Measurements from ENCODE around the gene TNNI2.

The TNNI2 gene

DNA sequence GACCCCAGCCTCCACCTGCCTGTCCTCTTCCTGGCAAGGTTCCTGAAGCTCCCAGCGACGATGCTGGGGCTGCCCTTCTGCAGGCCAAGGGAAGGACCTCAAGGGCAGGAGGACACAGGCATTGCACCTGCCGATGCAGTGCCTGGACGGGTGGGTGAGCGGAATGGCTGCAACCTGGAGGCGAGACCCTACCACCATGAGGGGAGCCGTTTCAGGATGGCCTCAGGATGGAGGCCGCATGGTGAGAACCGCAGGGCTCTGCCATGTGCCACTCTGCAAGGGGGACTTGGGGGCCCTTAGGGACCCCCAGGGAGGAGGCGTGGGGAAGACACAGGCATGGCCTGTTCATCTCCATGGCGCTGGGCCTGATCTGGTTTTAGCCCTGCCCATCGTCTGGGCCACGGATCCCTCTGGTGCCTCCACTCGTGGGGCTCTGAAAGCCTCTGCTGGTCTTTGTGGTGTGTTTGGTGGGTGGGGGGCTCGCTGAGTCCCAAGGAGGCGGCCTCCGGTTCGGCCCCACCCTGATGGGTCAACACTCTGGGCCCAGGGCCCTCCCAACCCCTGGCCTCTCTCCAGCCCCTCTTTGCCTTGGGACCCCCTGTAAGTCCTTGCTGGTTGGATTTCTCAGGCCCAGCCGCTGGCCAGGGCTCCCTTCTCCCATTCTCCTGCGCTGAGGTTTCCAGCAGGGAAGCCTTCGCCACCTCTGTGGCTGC, 12.8 kb downstream of the TNNI2 start:
- peak overlapping the region in 1 of 2 donors; percentile 7 for H3K27ac ChIP-seq
- DNase-seq (ENCODE audit: low spot score), result no peak
- no peak overlapping the region for H3K4me3 ChIP-seq
- TF ChIP-seq, protein P1, sequence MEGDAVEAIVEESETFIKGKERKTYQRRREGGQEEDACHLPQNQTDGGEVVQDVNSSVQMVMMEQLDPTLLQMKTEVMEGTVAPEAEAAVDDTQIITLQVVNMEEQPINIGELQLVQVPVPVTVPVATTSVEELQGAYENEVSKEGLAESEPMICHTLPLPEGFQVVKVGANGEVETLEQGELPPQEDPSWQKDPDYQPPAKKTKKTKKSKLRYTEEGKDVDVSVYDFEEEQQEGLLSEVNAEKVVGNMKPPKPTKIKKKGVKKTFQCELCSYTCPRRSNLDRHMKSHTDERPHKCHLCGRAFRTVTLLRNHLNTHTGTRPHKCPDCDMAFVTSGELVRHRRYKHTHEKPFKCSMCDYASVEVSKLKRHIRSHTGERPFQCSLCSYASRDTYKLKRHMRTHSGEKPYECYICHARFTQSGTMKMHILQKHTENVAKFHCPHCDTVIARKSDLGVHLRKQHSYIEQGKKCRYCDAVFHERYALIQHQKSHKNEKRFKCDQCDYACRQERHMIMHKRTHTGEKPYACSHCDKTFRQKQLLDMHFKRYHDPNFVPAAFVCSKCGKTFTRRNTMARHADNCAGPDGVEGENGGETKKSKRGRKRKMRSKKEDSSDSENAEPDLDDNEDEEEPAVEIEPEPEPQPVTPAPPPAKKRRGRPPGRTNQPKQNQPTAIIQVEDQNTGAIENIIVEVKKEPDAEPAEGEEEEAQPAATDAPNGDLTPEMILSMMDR (IDR thresholded peaks at IDR 0.05), result no peak

DNA sequence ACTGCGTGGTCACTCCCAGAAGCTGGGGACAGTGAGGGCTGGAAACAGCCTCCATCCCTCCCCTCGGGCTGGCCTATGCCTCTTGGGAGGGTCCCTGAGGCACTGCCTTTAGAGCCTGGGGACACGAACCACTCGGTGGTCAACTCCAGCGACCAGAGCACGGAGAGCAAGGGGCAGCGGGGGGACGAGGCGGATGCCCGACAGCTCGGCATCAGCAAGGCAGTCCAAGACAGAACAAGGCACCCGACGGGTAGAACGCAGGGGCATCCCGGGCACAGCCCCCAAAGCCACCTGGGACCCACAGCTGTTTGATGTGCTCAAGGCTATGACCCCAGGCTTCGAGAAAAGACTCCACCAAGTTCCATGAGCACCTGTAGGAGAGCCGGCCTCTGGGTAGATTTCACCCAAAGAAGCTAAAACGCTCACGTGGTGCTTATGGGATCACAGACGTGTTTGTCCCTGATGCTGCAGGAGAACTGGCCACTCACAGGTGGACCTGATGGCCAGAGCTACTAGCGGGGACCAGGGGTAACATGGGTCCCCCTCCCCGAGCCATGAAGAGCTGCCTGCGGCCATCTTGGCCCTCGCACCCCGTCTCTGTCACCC, 13.6 kb downstream of the TNNI2 start:
- TF ChIP-seq, protein P1 (IDR thresholded peaks at IDR 0.05), result no peak
- no peak overlapping the region for H3K27ac ChIP-seq
- no peak overlapping the region for H3K4me3 ChIP-seq
- DNase-seq (ENCODE audit: low spot score), result no peak

GRCh38 chr11:1852877-1853276, 14.1 kb downstream of the TNNI2 start, which contains the start of gene LSP1:
LSP1 (plus strand) TSS chr11:1853084; CDS start chr11:1853145, 61 bp downstream.
- DNase-seq (ENCODE audit: low spot score), result no peak
- peak within 1 kb of the TSS in 1 of 2 donors; percentile 4 for H3K27ac ChIP-seq
- TF ChIP-seq, protein P1 (IDR thresholded peaks at IDR 0.05), result no peak
- H3K4me3 ChIP-seq, result peak within 1 kb of the TSS; percentile 48

- Histone ChIP-seq H3K27ac (peak overlapping the region in 1 of 2 donors; percentile 4), H3K4me3 (peak overlapping the region; percentile 48)
- no peak for DNase-seq (ENCODE audit: low spot score)
- TF ChIP-seq, protein P1 (IDR thresholded peaks at IDR 0.05), result no peak
Measured at GRCh38 chr11:1853376-1854131, 14.8 kb downstream of the TNNI2 start.

DNA sequence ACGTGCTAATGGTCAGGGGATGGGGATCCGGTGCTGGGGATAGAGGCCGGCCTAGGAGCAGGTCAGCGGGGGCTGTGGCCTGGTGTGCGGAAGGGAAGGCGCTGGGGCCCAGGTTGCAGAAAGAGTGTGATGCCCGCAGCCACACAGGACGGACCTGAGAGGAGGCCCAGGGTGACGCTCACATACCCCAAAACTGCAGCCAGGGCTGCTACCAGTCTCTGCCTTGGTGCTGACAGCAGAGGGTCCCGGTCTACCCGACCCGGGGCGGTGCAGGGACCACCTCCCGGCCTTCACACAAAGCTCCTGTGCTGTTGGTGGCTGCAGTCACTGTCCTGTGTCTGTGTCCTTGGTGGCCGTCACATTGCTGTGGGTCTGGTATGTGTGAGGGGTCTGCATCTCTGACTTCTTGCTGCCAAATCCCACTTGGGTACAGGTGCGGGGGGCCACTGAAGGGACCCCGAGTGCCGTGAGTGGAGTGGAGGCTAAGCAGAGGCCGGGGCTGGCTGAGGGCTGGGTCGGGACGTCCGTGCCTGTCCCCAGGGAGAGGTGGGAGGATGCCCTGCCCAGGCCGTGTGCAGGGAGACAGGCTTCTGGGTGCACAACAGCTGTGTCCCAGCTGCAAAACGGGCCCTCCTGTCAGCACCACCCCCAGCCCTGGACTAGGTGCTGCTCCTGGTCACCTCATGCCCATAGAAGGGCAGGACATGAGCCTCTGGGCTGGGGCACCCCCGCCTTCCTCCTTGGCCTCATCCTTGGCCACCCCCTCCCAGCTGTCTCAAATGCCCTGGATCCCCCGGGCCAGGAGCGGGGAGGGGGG, 15.6 kb downstream of the TNNI2 start:
- Histone ChIP-seq H3K4me3 (no peak overlapping the region), H3K27ac (no peak overlapping the region)
- DNase-seq (ENCODE audit: low spot score), result no peak
- TF ChIP-seq, protein P1 (IDR thresholded peaks at IDR 0.05), result no peak

- TF ChIP-seq, protein P1 (IDR thresholded peaks at IDR 0.05), result no peak
- Histone ChIP-seq H3K27ac (no peak overlapping the region), H3K4me3 (no peak overlapping the region)
- no peak for DNase-seq (ENCODE audit: low spot score)
Measured at GRCh38 chr11:1854949-1855885, 16.4 kb downstream of the TNNI2 start.

Data from coronary artery (tissue), 2 donors.